HG02938 (cell line): ENCODE measurements around the gene MACROD2.
"Not testable (repeated sequence)": the region's sequence is repeated elsewhere in the genome, so short reads cannot be mapped to it uniquely, and the experiment has no call there.

ENCODE experiments used
- ATAC-seq: cut with Tn5 transposase; IDR thresholded peaks from one replicate; pipeline ENCODE4 v1.9.1; 2021; ENCODE audit warnings: mild to moderate bottlenecking, moderate library complexity; ENCODE audit not compliant: unreplicated experiment

The MACROD2 gene

DNA sequence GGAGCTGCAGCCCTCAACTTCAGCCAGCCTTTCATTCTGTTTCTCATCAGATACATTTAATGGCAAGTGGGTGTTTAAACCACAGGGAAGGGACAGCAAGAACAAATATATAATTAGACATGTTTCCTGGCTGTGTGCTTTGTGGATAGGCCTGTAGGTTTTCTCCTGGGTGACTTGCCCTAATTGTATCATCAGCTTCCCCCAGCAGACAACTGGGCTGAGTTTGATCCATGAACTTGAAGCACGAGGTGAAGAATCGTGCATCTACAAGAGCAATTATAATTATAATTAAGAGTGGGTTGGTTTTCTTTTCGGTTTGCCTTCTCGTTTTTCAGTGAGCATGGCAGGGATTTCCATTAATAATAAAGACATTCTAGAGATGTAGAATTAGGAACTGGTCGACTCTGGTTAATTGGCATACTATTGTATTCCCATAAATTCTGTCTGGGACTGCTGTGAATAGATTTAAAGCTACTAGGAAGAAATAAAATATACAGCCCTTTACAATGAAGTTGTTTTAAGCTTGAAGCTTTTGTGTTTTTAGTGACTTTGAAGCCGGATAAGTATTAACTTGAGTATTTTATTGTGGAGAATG lies 1525.7 kb downstream of the MACROD2 start:
- ATAC-seq, result no peak

DNA sequence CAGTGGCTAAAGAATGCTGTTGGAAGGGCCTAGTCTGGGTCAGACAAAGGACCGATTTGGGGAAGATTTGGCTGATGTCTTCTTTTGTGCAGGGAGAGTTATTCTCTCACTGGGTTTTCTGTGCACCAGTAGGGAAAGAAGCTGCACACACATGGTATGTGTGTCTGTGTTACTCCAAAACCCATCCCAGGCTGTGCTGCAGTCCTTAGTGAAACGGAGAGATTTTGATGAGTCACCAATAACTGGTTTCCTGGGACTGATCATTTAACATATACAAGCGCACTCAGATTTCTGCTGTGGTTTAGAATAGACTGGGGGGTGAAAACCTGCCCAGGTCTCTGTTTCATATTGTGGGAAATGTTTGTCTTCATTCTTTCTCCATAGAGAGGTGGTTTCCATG lies 1528.1 kb downstream of the MACROD2 start:
- no peak for ATAC-seq

DNA sequence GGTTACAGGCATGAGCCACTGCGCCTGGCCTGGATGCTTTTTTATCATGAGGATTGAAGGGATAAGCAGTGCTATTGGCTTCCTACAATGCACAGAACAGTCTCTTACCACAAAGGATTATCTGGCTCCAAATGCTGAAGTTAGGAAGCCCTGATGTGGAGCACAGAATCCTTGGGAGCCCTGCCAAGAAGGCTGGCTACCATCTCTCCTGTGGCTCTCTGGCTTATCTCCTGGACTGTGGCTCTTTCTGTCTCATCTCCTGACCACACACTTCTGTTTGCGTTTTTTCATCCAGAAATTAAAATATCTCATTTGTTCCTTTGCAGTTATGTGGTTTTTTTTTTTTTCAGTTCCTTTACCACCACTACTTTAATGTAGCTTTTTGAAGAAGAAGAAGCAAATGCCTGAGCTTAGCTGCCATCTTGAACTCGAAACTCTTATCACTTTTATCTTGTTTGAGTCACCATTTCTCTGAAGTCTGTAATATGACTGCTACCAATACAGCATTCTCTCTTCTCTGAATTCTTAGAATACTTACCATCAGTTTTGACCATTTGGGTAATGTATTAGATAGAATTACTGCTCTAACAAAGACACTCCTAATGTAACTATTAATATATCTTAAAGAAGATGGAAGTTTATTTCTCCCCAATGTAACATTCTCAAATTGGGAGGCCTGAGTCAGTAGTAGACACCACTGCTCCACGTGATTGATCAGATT lies 1533.2 kb downstream of the MACROD2 start:
- no peak for ATAC-seq

DNA sequence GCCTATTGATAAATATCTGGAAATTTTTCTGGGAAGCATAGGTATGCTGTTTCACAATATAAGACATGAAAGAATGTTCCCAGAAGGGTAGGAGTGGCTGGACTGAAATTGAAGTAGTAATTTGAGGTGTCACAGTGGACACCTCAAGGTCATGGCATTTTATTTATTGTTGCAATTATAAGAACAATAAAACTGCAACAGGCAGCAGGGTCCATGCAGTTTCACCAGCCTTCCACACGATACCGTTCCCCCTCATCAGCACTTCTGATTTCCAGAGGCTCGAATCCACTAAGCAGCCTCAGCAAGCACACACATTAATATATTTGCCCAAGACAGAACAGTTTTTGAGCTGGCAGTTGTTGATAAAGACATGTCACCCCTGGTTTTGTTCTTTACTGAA lies 1540.5 kb downstream of the MACROD2 start:
- no peak for ATAC-seq

DNA sequence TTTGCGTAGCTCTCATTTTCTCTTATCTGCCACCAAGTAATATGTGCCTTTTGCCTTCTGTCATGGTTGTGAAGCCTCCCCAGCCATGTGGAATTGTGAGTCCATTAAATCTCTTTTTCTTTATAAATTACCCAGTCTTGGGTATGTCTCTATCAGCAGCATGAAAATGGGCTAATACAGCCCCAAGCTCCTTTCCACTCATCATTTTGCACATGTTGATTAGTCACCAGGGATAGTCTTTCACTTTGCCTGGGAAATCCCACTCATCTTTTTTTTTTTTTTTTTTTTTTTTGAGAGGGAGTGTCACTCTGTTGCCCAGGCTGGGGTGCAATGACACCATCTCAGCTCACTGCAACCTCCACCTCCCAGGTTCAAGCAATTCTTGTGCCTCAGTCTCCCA lies 1541.9 kb downstream of the MACROD2 start:
- not testable (repeated sequence) for ATAC-seq

DNA sequence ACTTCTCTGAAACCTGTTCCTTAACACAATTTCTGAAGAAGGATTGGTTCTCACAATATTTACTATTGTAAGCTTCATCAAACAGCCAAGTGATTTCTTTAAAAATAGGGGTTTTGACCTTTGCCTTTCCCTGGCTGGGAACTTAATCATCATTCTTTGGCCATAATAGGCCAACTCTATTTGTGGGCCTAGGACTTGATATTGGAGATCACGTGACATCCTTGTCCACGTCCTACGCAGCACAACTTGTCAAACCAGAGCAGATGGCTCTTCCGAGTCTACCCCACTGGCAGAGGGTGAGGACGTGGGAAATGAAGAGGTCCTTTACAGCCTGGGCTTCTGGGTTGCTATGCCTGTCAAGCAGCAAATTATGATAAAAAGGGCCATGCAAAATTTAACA lies 1547.3 kb downstream of the MACROD2 start:
- no peak for ATAC-seq

DNA sequence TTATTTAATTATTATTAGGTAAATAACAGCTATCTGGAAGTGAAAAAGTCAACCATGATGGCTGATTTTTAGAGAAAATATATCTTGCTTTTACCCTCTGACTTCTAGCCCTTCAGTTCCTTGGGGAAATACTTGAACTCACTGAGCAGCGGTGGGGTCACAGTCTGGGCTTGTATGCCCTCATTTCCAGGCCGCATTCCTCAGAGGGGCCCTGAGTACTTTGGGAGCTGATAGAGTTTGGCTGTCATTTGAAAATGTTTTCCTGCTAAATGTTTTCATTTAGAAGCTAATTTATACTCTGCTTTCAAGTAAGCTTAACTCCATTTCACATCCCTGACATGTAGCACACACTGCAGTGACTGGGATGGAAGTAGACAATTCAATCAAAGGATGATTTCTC lies 1549.4 kb downstream of the MACROD2 start:
- ATAC-seq, result no peak

DNA sequence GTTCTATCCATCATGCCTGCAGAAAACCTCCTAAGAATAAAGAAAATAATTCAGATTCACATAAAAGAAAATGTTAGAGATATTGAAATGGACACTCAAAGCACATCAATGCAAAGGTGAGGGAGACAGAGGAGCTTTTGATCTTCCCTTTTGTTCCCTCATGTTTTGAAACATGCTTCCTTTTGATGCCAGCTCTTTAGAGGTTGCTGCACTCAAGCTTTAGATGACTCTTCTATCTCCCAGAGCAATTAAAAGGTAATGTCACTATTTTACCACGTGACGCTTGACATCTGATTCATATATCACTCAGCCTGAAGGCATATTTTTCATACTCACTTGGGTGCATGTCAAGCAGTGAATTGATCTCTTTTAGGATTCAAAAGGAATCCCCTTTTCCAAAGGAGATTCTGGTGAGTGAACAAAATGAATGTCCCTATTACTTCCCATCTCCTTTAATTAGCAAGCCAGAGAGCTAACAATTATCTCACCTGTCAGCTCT lies 1551.3 kb downstream of the MACROD2 start:
- ATAC-seq, result no peak

DNA sequence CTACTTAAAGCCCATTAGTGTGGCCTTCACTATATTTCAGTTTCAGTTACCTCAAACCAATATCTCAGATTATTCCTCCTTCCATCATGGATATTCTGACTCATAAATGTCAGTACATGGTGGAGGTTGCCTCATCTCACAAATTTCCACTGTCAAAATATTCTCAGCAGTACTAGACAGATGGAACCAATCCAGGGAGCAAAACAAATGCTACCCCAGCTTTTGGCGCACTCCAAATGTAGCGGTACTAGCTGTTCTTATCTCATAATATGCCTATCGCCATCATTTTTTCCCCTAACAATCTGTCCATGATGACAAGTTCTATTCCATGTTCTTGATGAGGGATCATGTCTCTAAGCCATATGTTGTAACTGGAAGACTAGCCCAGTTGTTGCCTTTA lies 1551.8 kb downstream of the MACROD2 start:
- ATAC-seq, result no peak

DNA sequence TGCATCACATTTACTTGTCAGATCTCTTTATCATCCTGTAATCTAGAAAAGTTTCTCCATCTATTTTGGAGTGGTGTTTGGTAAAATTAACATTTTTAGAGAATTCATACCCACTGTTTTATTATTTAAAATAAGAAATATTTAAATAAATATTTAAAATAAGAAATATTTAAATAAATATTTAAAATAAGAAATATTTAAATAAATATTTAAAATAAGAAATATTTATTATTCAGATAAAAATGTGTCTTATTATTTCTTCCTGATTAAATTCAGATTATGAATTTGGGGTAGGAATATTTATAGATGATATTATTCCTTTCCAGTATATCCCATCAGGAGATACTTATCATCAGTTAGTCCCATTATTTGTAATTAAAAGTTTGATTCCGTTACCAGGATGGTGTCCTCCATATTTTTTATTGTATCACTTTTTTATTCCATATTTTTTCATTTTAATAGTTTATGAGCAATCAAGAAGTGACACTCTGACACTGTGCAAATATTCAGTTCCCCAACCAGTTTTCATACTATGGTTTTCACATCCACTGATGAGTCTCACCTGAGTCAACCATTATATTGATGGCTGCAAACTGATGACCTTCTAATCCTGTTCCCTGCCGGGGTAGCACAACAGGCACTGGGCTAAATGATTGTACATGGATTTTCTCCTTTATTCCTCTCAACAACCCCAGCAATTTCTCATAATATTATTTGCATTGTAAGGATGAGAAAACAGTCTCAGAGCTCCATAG lies 1555.0 kb downstream of the MACROD2 start:
- ATAC-seq, result no peak

DNA sequence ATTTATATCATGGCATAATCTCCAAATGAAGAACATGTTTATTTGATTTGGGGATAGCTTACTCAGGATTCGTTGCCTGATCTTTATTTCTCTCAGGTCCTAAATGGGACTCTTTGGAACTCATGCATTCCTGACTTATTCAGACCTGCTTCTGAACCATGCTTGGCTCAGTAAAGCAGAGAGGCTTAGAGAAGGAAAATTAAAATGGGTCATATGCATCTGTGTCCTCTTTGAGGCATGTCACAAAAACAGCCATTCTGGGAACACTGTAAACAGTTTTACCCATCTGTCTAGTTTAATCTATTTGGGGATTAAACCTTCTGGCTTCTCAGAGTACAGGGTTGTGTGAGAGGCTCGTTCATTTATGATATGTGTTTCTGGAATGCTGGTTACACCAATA lies 1560.6 kb downstream of the MACROD2 start:
- no peak for ATAC-seq

DNA sequence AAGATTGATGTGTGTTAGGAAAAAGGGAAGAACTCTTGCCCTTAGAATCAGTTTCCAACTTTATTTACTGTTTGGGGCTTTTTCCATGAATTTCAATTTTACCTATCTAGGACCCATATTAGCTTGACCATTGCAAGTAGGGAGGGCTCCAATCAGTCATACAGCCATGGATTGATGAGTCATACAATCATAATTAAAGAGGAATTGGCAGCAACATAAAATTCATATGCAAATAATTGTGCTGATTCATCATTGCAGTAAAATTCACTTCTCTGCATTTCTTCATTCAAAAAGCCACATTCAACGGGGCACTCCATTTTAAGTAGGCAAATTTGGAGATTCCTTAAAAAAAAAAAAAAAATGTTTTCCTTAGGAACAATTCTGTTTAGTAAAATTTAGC lies 1561.6 kb downstream of the MACROD2 start:
- ATAC-seq, result no peak

DNA sequence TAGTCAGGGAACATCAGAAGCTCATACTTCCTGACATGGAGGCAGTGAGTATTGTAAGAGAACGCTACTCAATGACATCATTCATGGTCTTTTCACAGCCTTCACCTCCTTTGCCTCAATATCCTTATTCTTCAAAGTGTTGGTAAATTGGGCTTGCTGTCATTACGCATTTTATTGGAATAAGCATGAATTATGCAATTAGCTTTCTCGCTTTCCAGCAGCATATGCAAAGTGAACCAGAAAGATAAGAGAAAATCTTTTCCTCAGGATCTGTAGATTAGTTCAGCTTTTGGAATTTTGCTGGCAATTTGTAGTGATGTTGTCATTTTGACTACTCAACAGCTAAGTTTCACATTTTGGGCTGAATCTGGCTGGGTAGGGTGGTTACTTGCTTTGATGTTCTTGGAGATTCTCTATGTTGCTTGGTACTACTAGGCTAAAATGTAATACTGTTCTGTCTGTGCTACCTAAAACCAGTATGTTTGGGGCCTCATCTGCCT lies 1565.8 kb downstream of the MACROD2 start:
- no peak for ATAC-seq

DNA sequence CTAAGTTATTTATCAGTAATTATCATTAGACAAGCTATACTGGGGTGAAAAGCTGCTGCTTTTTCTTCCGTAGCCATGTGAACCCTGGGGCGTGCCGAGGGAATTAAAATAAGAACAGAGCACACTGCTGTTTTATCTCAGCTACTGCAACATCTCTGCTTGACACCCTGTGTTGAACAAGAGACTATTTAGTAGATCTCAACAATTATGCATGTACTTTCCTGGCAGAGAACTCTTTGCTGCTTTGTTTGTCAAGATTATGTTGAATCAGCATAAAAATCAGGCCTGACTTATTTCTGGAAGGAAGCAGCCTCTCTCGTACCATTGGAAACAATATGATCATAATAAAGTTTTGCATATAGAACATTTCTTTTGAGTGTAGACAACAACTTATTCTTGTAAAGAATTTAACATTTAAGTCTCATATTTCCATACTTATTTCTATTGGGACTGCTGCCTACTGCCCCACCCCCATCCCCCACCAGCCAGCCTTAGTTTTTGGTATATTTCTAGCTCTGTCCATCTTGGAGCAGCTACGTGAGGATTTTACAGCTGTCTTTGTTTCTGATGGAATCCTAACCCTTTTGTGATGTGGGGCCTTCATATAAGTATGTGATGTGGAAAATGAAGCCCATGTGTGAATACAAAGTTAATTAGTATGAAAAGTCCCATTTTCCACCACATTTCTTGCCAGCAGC lies 1566.5 kb downstream of the MACROD2 start:
- ATAC-seq, result no peak

DNA sequence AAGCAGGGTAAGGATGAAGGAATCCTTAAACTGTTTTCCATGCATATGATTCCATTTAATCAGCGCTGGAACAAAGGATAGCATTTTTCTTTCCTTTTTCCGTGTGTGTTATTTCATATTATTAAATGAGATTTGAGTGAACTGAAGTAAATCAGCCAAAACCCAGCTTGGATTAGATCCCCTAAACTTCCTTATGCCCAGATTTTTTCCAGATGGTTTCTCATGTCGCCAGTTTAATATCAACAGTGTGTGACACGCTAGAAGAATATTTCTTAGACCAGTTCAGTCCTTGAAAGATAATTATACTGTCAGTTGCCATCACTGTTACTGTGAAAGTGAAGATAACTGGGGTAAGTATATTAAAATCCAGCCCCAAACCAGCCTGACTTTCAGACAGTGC lies 1568.5 kb downstream of the MACROD2 start:
- ATAC-seq, result no peak

DNA sequence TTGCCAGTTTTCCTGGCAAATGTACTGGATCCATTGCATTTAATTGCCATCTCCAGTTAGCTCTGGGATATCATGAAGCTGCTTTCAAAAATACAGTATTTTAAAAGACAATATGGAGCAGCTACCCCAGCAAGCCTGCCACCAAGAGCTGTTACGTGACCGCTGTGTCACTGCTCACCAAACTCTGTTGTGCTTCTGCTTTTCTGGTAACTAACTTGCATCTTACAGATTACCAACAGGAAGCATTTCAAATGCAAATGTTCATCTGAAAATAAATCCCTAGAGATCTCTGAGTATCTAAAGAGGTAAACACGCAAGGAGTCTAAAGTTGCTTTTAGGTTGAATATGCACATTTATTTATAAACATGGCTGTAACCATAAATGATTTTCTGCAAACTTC lies 1569.7 kb downstream of the MACROD2 start:
- peak; percentile 81 for ATAC-seq

DNA sequence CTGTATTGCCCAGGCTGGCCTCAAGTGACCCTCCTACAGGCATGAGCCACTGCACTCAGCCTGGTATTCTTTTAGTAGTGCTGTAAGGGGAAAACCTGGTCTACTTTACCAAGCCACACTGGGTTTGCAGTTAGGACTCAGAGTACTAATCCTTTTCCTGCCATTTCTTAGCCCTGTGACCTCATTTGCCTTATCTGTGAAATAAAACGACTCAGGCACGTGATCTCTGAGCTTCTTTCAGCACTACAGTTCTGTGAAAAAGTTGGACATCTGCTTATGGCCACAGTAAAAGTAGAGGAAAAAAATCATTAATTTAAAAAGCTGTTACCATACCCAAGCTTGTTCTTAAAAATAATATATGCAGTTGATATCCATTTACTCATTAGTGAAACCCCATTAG lies 1570.5 kb downstream of the MACROD2 start:
- no peak for ATAC-seq

DNA sequence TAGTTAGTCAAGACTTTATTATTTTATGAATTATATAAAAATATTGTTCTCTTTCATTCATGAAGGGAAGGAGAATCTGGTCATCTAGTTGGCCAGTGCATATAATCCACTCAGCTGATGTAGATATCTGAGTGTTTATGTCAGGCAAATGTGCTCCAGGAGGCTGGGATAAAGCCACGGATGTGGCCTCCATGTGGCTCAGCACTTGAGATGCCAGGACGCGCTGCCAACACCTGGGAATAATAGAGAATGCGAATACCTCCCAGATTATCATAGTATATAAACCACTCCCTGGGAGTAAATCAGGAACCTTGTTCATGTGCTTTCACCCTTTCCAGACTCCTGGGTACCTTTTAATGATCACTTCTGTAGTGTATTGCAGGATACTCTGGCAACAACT lies 1571.9 kb downstream of the MACROD2 start:
- no peak for ATAC-seq

DNA sequence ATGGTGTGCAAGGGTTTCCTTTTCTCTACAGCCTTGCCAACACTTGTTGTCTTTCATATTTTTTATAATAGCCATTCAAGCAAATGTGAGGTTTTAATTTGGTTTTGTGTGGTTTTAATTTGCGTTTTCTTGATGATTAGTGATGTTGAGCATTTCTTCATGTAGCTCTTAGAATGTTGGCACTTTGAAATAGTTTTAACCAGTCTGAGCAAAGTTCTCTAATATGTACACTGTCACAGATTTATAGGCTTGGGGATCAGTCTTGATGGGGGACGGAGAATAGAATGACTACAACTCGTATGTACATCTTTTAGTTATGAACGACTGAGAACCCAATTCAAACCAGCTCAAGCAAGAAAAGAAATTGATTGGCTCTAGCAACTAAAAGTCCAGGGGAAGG lies 1574.8 kb downstream of the MACROD2 start:
- no peak for ATAC-seq

DNA sequence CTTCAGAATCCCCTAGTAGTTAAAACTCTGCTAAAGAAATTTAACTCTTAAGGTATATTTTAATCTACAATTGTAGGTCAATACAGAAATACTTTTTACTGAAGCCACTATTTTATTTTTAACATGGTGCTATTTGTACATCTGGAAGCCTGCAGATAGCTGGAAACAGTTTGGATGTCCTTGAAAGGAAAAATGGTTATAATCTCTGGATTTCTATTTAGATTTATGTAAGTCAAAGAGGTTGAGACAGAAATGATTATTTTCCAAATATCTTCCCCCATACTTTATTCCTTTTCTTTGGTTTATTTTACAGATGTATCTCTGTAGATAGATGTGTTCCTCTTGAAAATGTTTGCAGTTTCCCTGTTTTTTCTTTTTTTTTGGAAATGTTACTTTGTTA lies 1575.7 kb downstream of the MACROD2 start:
- ATAC-seq, result no peak

DNA sequence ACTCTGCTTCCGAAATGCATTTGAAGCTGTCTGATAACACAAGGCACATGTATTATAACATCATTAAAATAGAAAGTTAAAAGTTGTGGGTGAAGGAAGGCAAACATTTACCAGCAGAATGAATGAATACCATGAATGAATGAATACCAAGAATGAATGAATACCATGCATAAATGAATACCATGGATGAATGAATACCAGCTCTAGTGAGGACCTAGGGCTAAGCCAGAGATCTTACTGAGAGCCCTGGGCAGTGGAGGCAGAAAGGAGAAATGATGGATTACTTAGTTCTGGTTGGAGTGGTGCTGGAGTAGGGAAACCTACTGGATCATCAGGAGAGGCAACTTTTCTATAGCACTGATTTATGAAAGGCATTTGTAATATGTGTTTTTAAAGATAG lies 1579.9 kb downstream of the MACROD2 start:
- no peak for ATAC-seq
